CD4-positive, alpha-beta T cell (primary cell): ENCODE results near the gene TUBB3. TPM values are rescaled to one million over a fixed set of nuclear protein-coding genes. Genes with fewer than 3 reads are reported as not detected.
"Not testable (repeated sequence)": the region's sequence is repeated elsewhere in the genome, so short reads cannot be mapped to it uniquely, and the experiment has no call there.

Source experiments
- ATAC-seq: fragments of 200-7000 bp; cut with Tn5 transposase; one replicate; pipeline ENCODE4 v1.10.0; 2022; ENCODE audit warnings: mild to moderate bottlenecking; ENCODE audit not compliant: poor library complexity
- CTCF ChIA-PET: fragments of 350-600 bp; sonication (Branson Sonifier 250); formaldehyde crosslinking; loops from one replicate; lab custom pipeline; 2021; ENCODE audit warnings: antibody characterized with exemption, inconsistent platforms; lab: Charles Lee
- POLR2A ChIA-PET: fragments of 350-600 bp; sonication (Branson Sonifier 250); formaldehyde crosslinking; loops from one replicate; lab custom pipeline; 2021; ENCODE audit warnings: antibody characterized with exemption, inconsistent platforms; lab: Charles Lee
- DNase-seq, 14 experiments: peaks; one replicate each; pipeline ENCODE4 v3.0.0-alpha.2; 2013 to 2020; ENCODE audit warnings: mixed read lengths in 2 of 14
- H3K27ac ChIP-seq, 2 donors: one replicate each; pipeline versions ENCODE4 v1.5.1 to v1.7.0; 2013; ENCODE audit warnings: low read length in 2 of 2, low read depth in 1 of 2, mild to moderate bottlenecking in 1 of 2
- H3K27me3 ChIP-seq, 2 experiments: 1 replicate in 1 of 2; 2 replicates in 1 of 2; pipeline versions ENCODE4 v1.6.1 to v1.7.0; 2013; ENCODE audit warnings: low read length in 2 of 2, control low read depth in 1 of 2, mild to moderate bottlenecking in 1 of 2, moderate library complexity in 1 of 2; ENCODE audit not compliant: insufficient read depth in 2 of 2, control insufficient read depth in 1 of 2
- H3K36me3 ChIP-seq: one replicate; pipeline ENCODE4 v1.6.1; 2013; ENCODE audit warnings: low read length, control low read depth; ENCODE audit not compliant: insufficient read depth
- H3K4me1 ChIP-seq: one replicate; pipeline ENCODE4 v1.6.1; 2013; ENCODE audit warnings: low read length, control low read depth; ENCODE audit not compliant: insufficient read depth
- H3K4me3 ChIP-seq: one replicate; pipeline ENCODE4 v1.5.1; 2013; ENCODE audit warnings: mild to moderate bottlenecking, low read length, moderate library complexity
- H3K9me3 ChIP-seq, 2 experiments: 1 replicate in 1 of 2; 2 replicates in 1 of 2; pipeline versions ENCODE4 v1.6.1 to v1.7.0; 2013; ENCODE audit warnings: low read length in 2 of 2, mild to moderate bottlenecking in 2 of 2, control low read depth in 1 of 2, moderate library complexity in 1 of 2; ENCODE audit not compliant: control insufficient read depth in 1 of 2, insufficient read depth in 1 of 2
- H3K27ac Mint-ChIP-seq: one replicate; pipeline ENCODE4 v1.8.0; 2020; ENCODE audit warnings: mixed read lengths
- H3K27me3 Mint-ChIP-seq: one replicate; pipeline ENCODE4 v1.8.0; 2021; ENCODE audit warnings: mixed read lengths
- H3K36me3 Mint-ChIP-seq: one replicate; pipeline ENCODE4 v1.8.0; 2021; ENCODE audit warnings: low read depth, mixed read lengths
- H3K4me1 Mint-ChIP-seq: one replicate; pipeline ENCODE4 v1.8.0; 2021; ENCODE audit warnings: low read depth, mixed read lengths
- H3K4me3 Mint-ChIP-seq: one replicate; pipeline ENCODE4 v1.8.0; 2020; ENCODE audit warnings: mild to moderate bottlenecking, mixed read lengths
- H3K9me3 Mint-ChIP-seq: one replicate; pipeline ENCODE4 v1.8.0; 2020; ENCODE audit warnings: mixed read lengths
- CTCF ChIP-seq: fragments of 200-600 bp; IDR thresholded peaks from one replicate; pipeline ENCODE4 v1.8.0; 2022; ENCODE audit warnings: antibody characterized with exemption, mild to moderate bottlenecking
- intact Hi-C, 2 experiments: fragments of 100-400 bp; cut with DNase I in 1 of 2; cut with micrococcal nuclease in 1 of 2; formaldehyde crosslinking; loops; one replicate each; pipeline versions ENCODE4 v1.15.1 to v1.9.0; 2023 to 2025; cut with DNase I, micrococcal nuclease
- total RNA-seq, 174 experiments: library from RNA in 2 of 174; stranded (reverse) in 2 of 174; gene quantifications; one replicate each; pipeline ENCODE4 v1.2.3 and lab custom pipeline; 2021 to 2026

The TUBB3 gene
- total RNA-seq, 2 experiments from 2014 or later, result 0.78 to 0.88 TPM

- ATAC-seq (no peak), DNase-seq (no peak)
- H3K27me3 ChIP-seq, result no peaks in the 10 kb centered on the region
- Mint-ChIP-seq H3K27me3 (no peaks in the 10 kb centered on the region), H3K4me3 (no peak overlapping the region), H3K4me1 (no peaks in the 10 kb centered on the region), H3K27ac (no peak overlapping the region), H3K9me3 (no peaks in the 10 kb centered on the region), H3K36me3 (peaks cover 26% of the 10 kb centered on the region)
- intact Hi-C loops, result no loop called here
- H3K9me3 ChIP-seq, result no peaks in the 10 kb centered on the region
- CTCF ChIA-PET, result no interaction called here
- POLR2A ChIA-PET, result no interaction called here
- no peak overlapping the region for H3K27ac ChIP-seq
- H3K4me1 ChIP-seq, result no peaks in the 10 kb centered on the region
- no peak overlapping the region for H3K4me3 ChIP-seq
- TF ChIP-seq CTCF, result no peak
- H3K36me3 ChIP-seq, result peaks cover 9% of the 10 kb centered on the region
These were observed 41.1 kb downstream of the TUBB3 start for GRCh38 chr16:89964201-89964600.

GRCh38 chr16:89965447-89966225, 42.5 kb downstream of the TUBB3 start:
- Histone ChIP-seq H3K27ac (no peak overlapping the region), H3K36me3 (peaks cover 9% of the 10 kb centered on the region), H3K4me1 (peaks cover 6% of the 10 kb centered on the region), H3K27me3 (no peaks in the 10 kb centered on the region), H3K9me3 (no peaks in the 10 kb centered on the region), H3K4me3 (no peak overlapping the region)
- H3K36me3 Mint-ChIP-seq, result peaks cover 14% of the 10 kb centered on the region
- no peaks in the 10 kb centered on the region for H3K9me3 Mint-ChIP-seq
- ATAC-seq (no peak), DNase-seq (no peak)
- POLR2A ChIA-PET, result no interaction called here
- no peak for TF ChIP-seq CTCF
- no peaks in the 10 kb centered on the region for H3K27me3 Mint-ChIP-seq
- no peak overlapping the region for H3K27ac Mint-ChIP-seq
- CTCF ChIA-PET, result no interaction called here
- H3K4me3 Mint-ChIP-seq, result no peak overlapping the region
- intact Hi-C loops, result no loop called here
- no peaks in the 10 kb centered on the region for H3K4me1 Mint-ChIP-seq

GRCh38 chr16:89966756-89967155, 43.6 kb downstream of the TUBB3 start:
- ChIA-PET CTCF (no interaction called here), POLR2A (no interaction called here)
- ATAC-seq (no peak), DNase-seq (no peak)
- Mint-ChIP-seq H3K4me1 (peaks cover 10% of the 10 kb centered on the region), H3K27ac (no peak overlapping the region), H3K36me3 (peaks cover 14% of the 10 kb centered on the region), H3K9me3 (no peaks in the 10 kb centered on the region), H3K4me3 (no peak overlapping the region), H3K27me3 (no peaks in the 10 kb centered on the region)
- TF ChIP-seq CTCF, result no peak
- Histone ChIP-seq H3K9me3 (no peaks in the 10 kb centered on the region), H3K27me3 (no peaks in the 10 kb centered on the region), H3K27ac (no peak overlapping the region), H3K36me3 (peaks cover 2% of the 10 kb centered on the region), H3K4me3 (no peak overlapping the region), H3K4me1 (peaks cover 17% of the 10 kb centered on the region)
- intact Hi-C loops, result no loop called here

GRCh38 chr16:89967436-89967835, 44.3 kb downstream of the TUBB3 start:
- H3K4me3 Mint-ChIP-seq, H3K27me3 Mint-ChIP-seq, H3K27ac ChIP-seq, H3K9me3 Mint-ChIP-seq, CTCF ChIA-PET, H3K27me3 ChIP-seq, H3K36me3 ChIP-seq, H3K27ac Mint-ChIP-seq, H3K4me3 ChIP-seq, H3K9me3 ChIP-seq, ATAC-seq, intact Hi-C loops, POLR2A ChIA-PET: not testable (repeated sequence)
- DNase-seq, result peak in 1 of 14 experiments; percentile 23
- H3K4me1 ChIP-seq, result peaks cover 22% of the 10 kb centered on the region
- Mint-ChIP-seq H3K36me3 (peaks cover 14% of the 10 kb centered on the region), H3K4me1 (peaks cover 12% of the 10 kb centered on the region)

- CTCF ChIA-PET, H3K27ac ChIP-seq, POLR2A ChIA-PET, H3K27me3 ChIP-seq, H3K9me3 ChIP-seq, intact Hi-C loops, H3K27ac Mint-ChIP-seq, H3K36me3 ChIP-seq, DNase-seq, H3K9me3 Mint-ChIP-seq, H3K4me3 ChIP-seq, H3K27me3 Mint-ChIP-seq, ATAC-seq: not testable (repeated sequence)
- Mint-ChIP-seq H3K4me3 (peak overlapping the region; percentile 15), H3K36me3 (peaks cover 18% of the 10 kb centered on the region), H3K4me1 (peaks cover 15% of the 10 kb centered on the region)
- H3K4me1 ChIP-seq, result peaks cover 24% of the 10 kb centered on the region
These were observed 44.9 kb downstream of the TUBB3 start for GRCh38 chr16:89968074-89968473.
